HG02588 (cell line): ENCODE data around the gene INSYN1.
"Not testable (repeated sequence)": the region's sequence is repeated elsewhere in the genome, so short reads cannot be mapped to it uniquely, and the experiment has no call there.

Experiments used
- ATAC-seq: cut with Tn5 transposase; IDR thresholded peaks from one replicate; pipeline ENCODE4 v1.9.1; 2021; ENCODE audit warnings: mild to moderate bottlenecking, moderate library complexity; ENCODE audit not compliant: unreplicated experiment

The INSYN1 gene

DNA sequence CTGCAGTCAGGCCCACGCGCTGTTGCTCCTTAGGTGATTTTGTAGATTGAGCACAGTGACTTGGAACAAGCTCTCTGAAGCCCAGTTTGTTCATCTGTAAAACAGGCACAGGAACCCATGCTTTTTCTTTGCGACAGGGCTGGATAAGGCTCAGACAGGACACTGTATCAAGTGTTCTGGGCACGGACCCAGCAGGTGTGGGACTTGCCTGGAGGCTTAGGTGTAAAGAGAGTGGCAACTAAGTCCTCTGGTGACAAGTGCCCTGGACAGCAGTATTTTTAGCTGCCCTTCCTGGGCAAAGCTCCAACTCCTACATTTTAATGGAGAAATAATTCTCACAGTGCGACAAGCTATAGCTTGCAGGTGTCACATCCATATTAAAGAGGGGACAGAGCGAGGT is 36.7 kb downstream of the INSYN1 start:
- ATAC-seq = no peak

DNA sequence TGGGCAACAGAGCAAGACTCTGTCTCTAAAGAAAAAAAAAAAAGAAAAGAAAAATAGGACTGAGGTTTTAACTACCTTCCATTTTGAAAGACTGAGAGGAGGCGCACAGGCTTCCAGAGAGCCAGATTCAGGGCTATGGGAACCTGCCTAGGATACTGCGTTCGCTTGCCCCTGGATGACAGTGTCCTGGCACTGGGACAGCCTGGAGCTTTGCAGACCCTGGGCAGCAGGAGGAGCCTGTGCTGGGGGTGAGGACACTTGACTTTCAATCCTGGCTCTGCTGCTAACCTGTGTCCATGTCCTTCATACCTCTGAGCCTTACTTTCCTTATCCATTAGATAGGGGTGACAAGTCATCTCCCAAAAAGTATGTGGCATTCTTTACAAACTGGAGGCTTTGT is 37.7 kb downstream of the INSYN1 start:
- ATAC-seq = no peak

DNA sequence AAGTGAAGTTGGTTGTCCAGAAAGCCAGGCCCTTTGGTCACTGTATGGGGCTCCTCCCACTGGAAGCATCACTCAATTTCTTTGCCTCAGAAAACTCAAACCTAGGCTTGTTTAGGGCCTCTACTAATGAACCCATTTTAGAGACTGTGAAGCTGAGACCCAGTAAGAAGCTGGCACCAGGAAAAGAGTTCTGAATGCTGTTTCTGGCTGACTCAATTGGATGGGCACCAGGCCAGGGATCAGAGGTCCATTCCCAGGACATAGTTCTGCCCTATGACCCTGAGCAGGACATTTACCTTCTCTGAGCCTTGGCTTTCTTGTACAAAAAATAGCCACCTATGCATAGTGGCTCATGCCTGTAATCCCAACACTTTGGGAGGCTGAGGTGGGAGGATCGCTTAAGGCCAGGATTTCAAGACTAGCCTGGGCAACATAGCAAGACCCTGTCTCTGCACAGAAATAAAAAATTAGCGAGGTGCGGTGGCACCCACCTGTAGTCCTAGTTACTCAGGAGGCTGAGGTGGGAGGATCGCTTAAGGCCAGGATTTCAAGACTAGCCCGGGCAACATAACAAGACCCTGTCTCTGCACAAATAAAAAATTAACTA is 38.4 kb downstream of the INSYN1 start:
- no peak for ATAC-seq

DNA sequence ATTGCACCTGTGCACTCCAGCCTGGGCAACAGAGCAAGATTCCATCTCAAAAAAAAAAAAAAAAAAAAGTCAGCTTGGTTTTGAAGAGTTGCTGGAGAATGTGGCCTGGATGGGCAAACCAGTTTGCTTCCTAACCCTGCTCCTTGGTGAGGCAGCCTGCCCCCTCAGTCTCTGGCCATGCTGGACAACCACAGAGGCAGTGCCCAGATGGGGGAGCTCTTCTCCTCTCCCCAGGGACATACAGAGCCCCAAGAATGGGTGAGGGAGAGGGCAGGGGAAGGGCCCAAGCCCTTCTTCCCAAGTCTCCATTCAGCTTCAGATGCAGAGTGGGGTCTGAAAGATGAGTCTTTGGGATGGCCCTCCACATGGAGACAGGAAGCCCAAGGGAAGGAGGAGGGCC is 41.0 kb downstream of the INSYN1 start:
- ATAC-seq = no peak

DNA sequence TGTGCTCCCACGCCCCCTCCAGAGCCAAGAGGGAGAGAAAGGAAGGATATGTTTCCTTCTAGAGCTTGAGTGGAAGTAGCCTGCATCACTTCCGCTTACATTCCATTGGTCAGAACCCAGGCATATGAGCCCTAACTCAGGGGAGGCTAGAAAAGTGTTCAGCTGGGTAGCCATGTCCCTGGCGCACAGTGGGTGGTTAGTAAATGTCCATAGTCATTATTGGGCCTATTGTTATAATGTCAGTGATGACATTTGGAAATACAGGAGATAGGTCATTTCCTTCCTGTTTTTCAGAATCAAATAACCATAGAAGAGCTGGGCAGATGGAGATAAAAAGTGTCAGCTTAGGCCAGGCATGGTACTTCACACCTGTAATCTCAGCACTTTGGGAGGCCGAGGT is 41.6 kb downstream of the INSYN1 start:
- no peak for ATAC-seq

DNA sequence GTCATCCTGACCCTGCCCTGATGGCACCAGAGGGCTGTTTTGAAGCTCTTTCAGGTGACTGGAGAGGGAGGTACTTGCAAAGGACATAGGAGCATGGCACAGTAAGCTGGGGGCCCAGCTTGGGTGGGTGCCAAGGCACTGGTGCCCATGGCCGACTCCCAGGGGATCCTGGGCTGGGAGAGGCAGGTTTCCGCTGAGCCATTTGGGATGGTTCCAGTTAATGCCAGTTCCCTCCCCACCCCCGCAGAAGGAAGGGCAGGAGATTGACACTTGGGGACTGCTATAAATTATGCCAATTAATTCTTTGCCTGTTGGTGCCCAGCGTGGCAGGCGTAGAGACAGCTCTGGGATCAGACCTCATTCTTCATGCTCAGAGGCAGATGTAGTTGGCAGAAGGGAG is 42.8 kb downstream of the INSYN1 start:
- ATAC-seq = no peak

DNA sequence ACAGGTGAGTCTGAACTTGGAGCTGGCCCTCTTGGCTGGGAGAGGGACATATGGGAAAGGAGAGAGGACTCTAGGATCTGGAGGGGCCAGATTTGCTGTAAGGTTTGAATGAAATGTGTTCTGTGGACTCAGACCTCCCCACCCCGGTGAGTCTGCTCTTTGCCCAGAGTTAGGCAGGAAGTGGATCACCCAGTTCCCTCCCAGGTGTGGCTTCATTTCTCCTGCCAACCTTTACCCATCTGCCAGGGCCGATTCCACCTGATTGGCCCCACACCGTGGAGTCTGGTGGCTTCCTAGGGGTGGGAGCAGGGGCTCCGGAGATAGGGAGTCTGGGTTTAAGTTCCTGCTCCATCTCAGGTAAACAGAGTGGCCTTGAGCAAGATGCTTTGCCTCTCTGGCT is 43.5 kb downstream of the INSYN1 start:
- ATAC-seq = no peak

DNA sequence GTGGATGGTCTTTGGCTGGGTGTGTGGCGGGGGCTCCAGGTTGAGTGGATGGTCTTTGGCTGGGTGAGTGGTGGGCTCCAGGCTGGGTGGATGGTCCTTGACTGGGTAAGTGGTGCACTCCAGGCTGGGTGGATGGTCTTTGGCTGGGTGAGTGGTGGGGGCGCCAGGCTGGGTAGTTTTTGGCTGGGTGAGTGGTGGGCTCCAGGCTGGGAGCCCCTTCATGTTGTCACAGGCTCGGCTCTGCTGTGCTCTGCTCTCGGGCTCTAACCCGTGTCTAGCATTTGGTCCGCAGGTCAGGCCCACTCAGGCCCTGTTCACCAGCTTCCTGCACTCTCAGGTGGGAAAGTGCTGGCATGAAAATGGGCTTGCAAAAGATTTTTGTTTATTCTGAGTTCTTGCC is 43.9 kb downstream of the INSYN1 start:
- ATAC-seq = no peak

DNA sequence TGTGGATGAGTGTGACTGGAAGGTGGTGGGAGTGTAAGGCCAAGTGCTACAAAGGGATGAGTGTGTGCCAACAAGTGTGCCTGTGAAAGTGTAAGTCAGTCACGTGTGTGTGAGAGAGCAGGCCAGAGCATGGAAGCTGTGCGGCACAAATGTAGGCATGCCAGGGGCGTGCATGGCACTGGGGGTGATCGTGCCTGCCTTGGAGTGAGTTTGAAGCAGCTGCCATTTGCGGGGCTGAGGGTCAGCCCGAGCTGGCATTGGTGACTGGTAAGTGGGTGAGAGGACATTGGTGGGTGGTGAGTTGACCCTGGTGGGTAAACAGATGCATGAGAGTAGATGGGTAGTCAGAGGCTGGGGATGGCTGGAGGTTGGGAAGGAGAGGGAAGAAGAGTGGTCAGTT is 44.5 kb downstream of the INSYN1 start:
- no peak for ATAC-seq

DNA sequence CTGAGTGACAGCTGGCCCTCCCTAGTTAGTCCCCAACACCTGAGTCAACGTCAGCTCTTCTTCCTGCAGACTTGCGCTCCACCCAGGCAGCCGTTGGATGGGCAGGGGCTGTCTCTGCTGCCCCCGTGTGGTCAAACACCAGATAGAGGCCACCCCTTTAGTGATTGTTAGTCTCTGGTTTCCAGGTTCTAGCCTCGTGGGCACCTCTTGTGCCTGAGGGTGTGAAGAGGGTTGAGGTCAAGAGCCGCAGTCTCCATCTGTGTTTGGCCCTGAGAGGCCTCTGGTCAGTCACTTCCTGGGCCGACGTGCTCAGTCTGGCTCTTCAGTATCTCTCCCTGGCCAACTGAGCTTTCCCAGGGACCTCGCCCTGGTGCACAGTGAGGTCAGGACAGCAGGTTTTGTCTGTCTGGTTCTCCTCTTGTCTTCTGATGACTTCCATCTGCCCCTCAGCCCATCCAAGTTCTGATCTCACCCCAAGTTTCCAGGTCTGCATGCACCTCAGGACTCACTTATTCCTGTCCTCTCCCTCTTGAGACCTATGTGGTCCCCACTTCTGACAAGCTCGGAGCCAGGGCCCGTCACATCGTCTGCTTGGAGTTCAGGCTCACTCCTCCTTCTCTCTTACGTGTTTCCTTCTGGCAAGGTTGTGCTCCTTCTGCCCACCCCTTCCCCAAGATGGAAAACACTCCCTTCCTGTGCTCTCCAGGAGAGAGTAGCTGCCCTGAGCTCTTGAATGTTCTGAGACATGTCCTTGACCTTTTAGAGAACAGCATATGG is 48.1 kb downstream of the INSYN1 start:
- no peak for ATAC-seq

DNA sequence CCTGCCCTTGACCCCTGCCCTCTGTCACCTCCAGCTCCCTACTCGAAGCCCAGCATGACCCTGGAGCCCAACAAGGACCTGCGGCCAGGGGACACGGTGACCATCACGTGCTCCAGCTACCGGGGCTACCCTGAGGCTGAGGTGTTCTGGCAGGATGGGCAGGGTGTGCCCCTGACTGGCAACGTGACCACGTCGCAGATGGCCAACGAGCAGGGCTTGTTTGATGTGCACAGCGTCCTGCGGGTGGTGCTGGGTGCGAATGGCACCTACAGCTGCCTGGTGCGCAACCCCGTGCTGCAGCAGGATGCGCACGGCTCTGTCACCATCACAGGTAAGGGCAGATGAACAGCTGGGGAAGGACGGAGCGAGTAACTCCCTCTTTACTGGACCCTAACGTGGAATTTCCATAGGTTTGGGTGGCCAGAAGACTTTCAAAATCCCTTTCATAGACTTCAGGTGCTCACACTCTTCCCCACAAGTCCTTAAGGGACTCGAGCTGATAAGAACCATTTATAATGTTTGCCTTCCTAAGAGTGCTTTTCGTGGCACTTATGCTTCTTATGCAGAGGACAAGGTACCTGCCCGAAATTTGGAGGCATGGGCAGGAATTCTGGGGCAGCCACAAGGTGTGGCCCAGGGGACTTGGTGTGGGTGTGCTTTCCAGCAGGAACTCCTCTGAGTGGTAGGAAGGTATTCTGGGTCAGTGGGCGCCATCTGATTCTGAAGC is 48.8 kb downstream of the INSYN1 start:
- ATAC-seq = not testable (repeated sequence)

DNA sequence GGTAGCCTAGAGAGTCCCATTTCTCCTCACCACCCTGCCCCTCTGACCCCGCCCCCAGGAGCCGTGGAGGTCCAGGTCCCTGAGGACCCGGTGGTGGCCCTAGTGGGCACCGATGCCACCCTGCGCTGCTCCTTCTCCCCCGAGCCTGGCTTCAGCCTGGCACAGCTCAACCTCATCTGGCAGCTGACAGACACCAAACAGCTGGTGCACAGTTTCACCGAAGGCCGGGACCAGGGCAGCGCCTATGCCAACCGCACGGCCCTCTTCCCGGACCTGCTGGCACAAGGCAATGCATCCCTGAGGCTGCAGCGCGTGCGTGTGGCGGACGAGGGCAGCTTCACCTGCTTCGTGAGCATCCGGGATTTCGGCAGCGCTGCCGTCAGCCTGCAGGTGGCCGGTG is 49.5 kb downstream of the INSYN1 start:
- ATAC-seq = not testable (repeated sequence)

DNA sequence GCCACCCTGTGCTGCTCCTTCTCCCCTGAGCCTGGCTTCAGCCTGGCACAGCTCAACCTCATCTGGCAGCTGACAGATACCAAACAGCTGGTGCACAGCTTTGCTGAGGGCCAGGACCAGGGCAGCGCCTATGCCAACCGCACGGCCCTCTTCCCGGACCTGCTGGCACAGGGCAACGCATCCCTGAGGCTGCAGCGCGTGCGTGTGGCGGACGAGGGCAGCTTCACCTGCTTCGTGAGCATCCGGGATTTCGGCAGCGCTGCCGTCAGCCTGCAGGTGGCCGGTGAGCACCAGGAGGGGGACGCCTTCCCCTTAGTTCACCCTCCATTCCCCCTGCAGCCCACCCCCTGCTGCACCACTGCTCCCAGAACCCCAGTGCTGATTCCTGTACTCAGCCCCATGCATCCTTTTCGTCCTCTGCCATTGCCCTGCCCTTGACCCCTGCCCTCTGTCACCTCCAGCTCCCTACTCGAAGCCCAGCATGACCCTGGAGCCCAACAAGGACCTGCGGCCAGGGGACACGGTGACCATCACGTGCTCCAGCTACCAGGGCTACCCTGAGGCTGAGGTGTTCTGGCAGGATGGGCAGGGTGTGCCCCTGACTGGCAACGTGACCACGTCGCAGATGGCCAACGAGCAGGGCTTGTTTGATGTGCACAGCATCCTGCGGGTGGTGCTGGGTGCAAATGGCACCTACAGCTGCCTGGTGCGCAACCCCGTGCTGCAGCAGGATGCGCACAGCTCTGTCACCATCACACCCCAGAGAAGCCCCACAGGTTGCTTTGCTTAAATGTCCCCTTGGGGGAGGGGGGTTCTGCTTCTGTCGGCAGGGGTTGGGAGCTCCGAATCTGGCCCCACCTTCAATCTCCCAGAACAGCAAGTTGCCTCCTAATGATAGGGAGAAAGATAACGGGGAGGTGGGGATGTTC is 50.6 kb downstream of the INSYN1 start:
- ATAC-seq = not testable (repeated sequence)

DNA sequence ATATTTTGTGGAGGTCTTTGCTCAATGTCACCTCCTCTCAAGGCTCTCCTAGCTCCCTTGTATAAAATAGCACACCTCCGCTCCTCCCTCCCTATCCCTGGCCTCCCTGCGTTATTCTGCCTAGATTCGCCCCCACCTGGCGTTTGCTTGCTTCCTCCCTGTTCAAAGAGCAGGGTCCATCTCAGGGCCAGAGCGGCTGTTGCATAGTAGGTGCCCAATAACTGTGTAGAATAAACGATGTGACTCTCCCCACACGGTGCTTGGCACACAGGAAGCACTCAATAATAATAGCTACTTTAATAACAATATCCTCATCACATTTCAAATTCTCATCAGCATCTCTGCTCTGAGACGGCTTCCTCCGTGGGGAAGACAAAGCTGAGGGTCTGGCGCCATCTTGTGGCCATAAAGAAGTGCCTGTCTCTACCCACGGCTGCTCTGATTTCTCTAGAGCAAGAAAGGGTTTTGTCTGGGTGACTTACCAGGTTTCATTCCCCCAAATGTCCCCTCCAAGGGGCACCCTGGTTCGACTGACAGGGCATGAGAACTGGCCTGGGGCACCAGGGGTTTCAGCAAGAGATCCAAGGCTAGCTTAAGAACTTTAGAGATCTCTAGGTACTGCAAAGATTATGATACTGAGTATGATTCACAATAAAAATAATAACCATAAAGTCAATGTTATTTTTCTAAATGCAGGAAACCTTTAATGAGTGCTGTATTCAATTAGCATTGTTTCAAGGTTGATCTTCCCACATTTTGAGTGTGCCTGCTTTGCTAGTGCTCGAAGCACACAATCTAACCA is 52.9 kb downstream of the INSYN1 start:
- no peak for ATAC-seq

DNA sequence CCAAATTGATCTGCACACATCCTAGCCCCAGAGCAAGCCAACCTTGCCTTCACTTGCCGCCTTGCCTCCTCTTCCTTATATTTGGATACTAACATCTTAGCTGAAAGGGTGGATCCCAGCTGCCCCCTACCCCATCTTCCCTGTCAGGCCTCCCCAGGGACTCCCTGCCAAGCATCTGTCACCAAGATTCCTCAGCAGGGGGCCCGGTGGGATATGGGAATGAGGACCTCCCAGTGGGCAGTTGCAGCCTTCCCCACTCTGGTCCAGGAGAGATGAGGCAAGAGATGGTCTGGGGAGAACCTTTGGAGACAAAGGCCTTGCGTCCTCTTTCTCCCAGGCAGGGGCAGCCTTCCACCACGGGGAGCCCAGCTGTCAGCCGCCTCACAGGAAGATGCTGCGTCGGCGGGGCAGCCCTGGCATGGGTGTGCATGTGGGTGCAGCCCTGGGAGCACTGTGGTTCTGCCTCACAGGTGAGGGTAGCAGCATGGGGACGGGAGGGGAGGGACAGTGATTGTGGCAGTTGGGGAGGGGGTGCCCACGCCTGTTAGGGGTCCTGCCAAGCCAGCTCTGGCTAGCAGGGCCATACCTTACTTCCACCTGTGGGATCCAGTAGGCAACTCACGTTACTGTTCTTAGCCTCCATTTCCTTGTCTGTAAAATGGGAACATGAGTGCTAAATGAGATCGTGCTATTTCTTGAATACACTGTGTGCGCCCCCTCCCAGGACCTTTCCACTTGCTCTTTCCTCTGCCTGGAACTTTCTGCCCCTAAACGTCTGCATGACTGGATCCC is 53.7 kb downstream of the INSYN1 start:
- no peak for ATAC-seq

DNA sequence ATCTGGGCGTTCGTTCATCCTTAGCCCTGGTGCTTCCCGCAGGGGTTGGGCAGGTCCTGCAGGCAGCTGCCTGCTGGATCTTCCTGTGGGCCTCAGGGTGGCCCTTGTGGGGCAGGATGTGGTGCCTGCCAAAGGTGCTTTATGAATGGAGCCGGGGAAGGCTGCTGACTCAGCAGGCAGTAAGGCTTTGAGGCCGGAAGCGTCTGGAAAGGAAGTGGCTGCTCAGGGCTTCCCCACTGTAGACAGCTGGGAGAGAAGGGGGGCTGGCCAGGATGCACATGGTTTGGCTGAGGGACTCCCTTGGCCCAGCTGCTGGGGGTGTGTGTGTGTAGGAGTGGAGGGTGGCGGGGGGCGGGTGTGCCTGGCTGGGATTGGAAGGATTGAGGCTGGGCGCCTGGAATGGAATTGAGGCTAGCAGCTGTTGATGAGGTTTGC is 56.1 kb downstream of the INSYN1 start:
- ATAC-seq = peak; percentile 67

DNA sequence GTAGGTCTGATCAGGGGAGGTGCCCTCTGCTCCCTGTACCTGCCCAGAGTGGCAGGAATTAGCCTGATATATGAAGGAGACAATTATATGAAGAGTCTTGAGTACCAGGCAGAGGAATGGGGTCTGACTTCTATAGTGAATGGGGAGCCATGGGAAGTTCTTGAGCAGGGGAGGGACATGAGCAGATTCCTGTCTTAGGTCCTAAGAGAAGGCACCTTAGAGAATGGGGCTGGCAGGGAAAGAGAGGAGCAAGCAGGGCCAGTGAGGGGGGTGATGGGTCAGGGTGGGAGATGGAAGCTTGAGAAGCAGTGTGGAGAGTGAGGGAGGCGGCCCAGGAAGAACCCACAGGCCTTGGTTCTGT is 56.5 kb downstream of the INSYN1 start:
- no peak for ATAC-seq

DNA sequence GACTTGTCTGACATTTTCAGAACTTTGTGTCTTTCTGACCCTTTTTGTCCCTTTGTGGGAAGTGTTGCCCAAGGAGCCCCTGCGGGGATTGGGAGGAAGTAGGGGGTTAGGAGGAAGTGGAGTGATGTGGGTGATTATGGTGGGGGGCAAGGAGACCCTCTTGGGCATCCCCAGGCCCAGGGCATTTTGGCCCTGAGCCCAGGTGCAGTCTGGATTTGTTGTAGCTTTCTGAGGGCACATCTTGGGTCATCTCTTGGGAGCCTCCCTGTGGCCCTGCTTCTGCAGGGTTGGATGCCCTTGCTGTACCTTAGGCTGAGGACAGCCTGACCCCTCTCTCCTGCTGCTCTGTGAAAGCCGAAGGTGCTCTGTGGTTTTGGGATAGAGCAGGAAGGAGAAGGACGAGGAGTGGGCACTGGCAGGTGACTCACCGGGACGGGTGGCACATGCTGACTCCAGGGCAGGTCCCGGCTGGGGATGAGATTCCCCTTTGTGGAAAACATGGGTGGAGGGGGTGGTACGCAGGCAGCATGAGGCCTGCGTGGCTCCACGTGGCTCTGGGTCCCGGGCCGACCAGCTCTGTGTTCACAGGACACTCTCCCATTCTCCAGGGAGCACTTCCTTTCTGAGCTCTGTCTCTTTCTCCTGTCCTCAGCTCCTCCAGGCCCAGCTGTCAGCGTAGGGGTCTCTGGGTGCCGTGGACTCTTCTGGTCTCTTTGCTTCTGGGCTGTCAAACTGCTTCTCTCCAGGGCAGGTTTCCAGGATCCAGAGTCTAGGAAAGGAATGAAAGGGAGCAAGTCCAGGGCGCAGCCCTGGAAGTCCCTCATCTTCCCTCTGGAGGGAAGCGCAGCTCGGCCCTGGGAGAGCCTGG is 57.1 kb downstream of the INSYN1 start:
- no peak for ATAC-seq
